H1 (cell line): ENCODE measurements around the gene HIBADH. TPM values are rescaled to one million over a fixed set of nuclear protein-coding genes. Genes with fewer than 3 reads are reported as not detected.

Experiments
- CTCF ChIA-PET: fragments of 300-600 bp; sonication (Branson Sonifier 250); formaldehyde crosslinking; loops from one replicate; lab custom pipeline; 2021; ENCODE audit not compliant: partially characterized antibody; lab: Charles Lee
- POLR2A ChIA-PET: fragments of 300-600 bp; sonication (Branson Sonifier 250); formaldehyde crosslinking; loops from one replicate; lab custom pipeline; 2021; ENCODE audit warnings: inconsistent platforms; ENCODE audit not compliant: partially characterized antibody; lab: Charles Lee
- DNase-seq, 2 experiments: peaks; one replicate each; pipeline versions ENCODE4 v3.0.0 to v3.0.0-alpha.2; 2010 to 2022; ENCODE audit warnings: low spot score in 2 of 2, low read depth in 1 of 2, mixed read lengths in 1 of 2
- FAIRE-seq: peaks from 2 replicates; lab custom pipeline; 2011; peaks lifted over from hg19 to GRCh38; lab: Jason Lieb, UNC
- H2AFZ ChIP-seq: 2 replicates; pipeline ENCODE4 v1.8.1; 2012; ENCODE audit warnings: low read length, inconsistent platforms
- H2AK5ac ChIP-seq: 2 replicates; pipeline ENCODE4 v1.6.1; 2013; ENCODE audit warnings: low read depth, low read length
- H2BK120ac ChIP-seq: replicated peaks from 2 replicates; pipeline ENCODE3; 2013; ENCODE audit warnings: low read depth, low read length, inconsistent platforms
- H2BK12ac ChIP-seq: 2 replicates; pipeline ENCODE4 v1.6.1; 2013; ENCODE audit warnings: low read depth, low read length
- H2BK15ac ChIP-seq: 2 replicates; pipeline ENCODE4 v1.6.1; 2013; ENCODE audit warnings: low read length
- H2BK20ac ChIP-seq: 2 replicates; pipeline ENCODE4 v1.6.1; 2013; ENCODE audit warnings: low read length
- H2BK5ac ChIP-seq: 2 replicates; pipeline ENCODE4 v1.6.1; 2013; ENCODE audit warnings: low read depth, low read length
- H3K14ac ChIP-seq: 2 replicates; pipeline ENCODE4 v1.6.1; 2013; ENCODE audit warnings: inconsistent platforms; ENCODE audit not compliant: insufficient read length
- H3K18ac ChIP-seq: 2 replicates; pipeline ENCODE4 v1.6.1; 2013; ENCODE audit warnings: low read length; ENCODE audit errors: extremely low read depth
- H3K23ac ChIP-seq: 2 replicates; pipeline ENCODE4 v1.6.1; 2013; ENCODE audit warnings: inconsistent platforms; ENCODE audit not compliant: insufficient read length
- H3K23me2 ChIP-seq: 2 replicates; pipeline ENCODE4 v1.6.1; 2013; ENCODE audit warnings: low read depth, low read length
- H3K27ac ChIP-seq: 2 replicates; pipeline ENCODE4 v1.6.1; 2011; ENCODE audit warnings: low read depth, low read length, inconsistent platforms
- H3K27me3 ChIP-seq, 4 experiments: replicated peaks in 1 of 4; 1 replicate in 1 of 4; 2 replicates in 3 of 4; pipeline versions ENCODE4 v1.6.1 to v1.8.1; 2011 to 2013; ENCODE audit warnings: low read length in 3 of 4, mild to moderate bottlenecking in 3 of 4, inconsistent platforms in 2 of 4, mixed read lengths in 2 of 4, moderate library complexity in 1 of 4; ENCODE audit not compliant: control insufficient read depth in 3 of 4, insufficient read depth in 3 of 4; ENCODE audit errors: extremely low read depth in 1 of 4
- H3K36me3 ChIP-seq, 4 experiments: 2 replicates each; pipeline versions ENCODE4 v1.6.1 to v1.8.1; 2011 to 2013; ENCODE audit warnings: mild to moderate bottlenecking in 4 of 4, low read length in 3 of 4, moderate library complexity in 2 of 4, control low read depth in 1 of 4, inconsistent platforms in 1 of 4; ENCODE audit not compliant: insufficient read depth in 4 of 4, control insufficient read depth in 2 of 4
- H3K4ac ChIP-seq: replicated peaks from 2 replicates; pipeline ENCODE3; 2013; ENCODE audit warnings: low read length, low read depth, mixed read lengths, inconsistent platforms; ENCODE audit not compliant: insufficient read length
- H3K4me1 ChIP-seq, 4 experiments: replicated peaks in 1 of 4; 1 replicate in 1 of 4; 2 replicates in 3 of 4; pipeline versions ENCODE4 v1.6.1 to v1.8.1; 2011 to 2013; ENCODE audit warnings: low read length in 3 of 4, inconsistent platforms in 2 of 4, mixed read lengths in 1 of 4; ENCODE audit not compliant: insufficient read depth in 4 of 4, control insufficient read depth in 3 of 4
- H3K4me2 ChIP-seq, 2 experiments: 2 replicates each; pipeline versions ENCODE4 v1.6.1 to v1.8.1; 2011 to 2013; ENCODE audit warnings: low read depth in 2 of 2, low read length in 2 of 2, control low read depth in 1 of 2, inconsistent platforms in 1 of 2, mild to moderate bottlenecking in 1 of 2; ENCODE audit not compliant: insufficient read depth in 1 of 2
- H3K4me3 ChIP-seq, 4 experiments: fragments of 200-600, 300-600 bp in 1 of 4; sonication (generic), shearing (Covaris generic), sonication (Bioruptor Twin) in 1 of 4; 2 replicates each; pipeline versions ENCODE4 v1.5.1 to v1.8.1; 2011 to 2016; ENCODE audit warnings: low read length in 4 of 4, low read depth in 3 of 4, control low read depth in 2 of 4, inconsistent platforms in 2 of 4, mild to moderate bottlenecking in 2 of 4, mixed read lengths in 1 of 4, moderate library complexity in 1 of 4; ENCODE audit not compliant: insufficient read depth in 2 of 4; ENCODE audit errors: extremely low read depth in 1 of 4
- H3K56ac ChIP-seq: replicated peaks from 2 replicates; pipeline ENCODE3; 2013; ENCODE audit warnings: low read depth, mild to moderate bottlenecking, mixed read lengths, low read length, inconsistent platforms; ENCODE audit not compliant: insufficient read length
- H3K79me1 ChIP-seq: 2 replicates; pipeline ENCODE4 v1.6.1; 2013; ENCODE audit warnings: low read depth, low read length, control low read depth
- H3K79me2 ChIP-seq, 2 experiments: 2 replicates each; pipeline versions ENCODE4 v1.6.1 to v1.8.1; 2012 to 2013; ENCODE audit warnings: low read length in 2 of 2, mild to moderate bottlenecking in 2 of 2, inconsistent platforms in 1 of 2; ENCODE audit not compliant: insufficient read depth in 2 of 2, control insufficient read depth in 1 of 2
- H3K9ac ChIP-seq, 4 experiments: replicated peaks in 1 of 4; 1 replicate in 1 of 4; 2 replicates in 3 of 4; pipeline versions ENCODE4 v1.6.1 to v1.8.1; 2011 to 2013; ENCODE audit warnings: low read depth in 3 of 4, low read length in 3 of 4, control low read depth in 2 of 4, mild to moderate bottlenecking in 2 of 4, moderate library complexity in 2 of 4, inconsistent platforms in 1 of 4; ENCODE audit errors: extremely low read depth in 1 of 4
- H3K9me3 ChIP-seq, 2 experiments: 2 replicates each; pipeline versions ENCODE4 v1.6.1 to v1.8.1; 2012 to 2013; ENCODE audit warnings: mild to moderate bottlenecking in 2 of 2, moderate library complexity in 2 of 2, control low read depth in 1 of 2, inconsistent platforms in 1 of 2, low read depth in 1 of 2, low read length in 1 of 2, mixed read lengths in 1 of 2; ENCODE audit not compliant: insufficient read depth in 2 of 2
- H4K20me1 ChIP-seq, 2 experiments: replicated peaks in 1 of 2; 2 replicates each; pipeline versions ENCODE3 to v1.8.1; 2011 to 2013; ENCODE audit warnings: inconsistent platforms in 2 of 2, low read length in 2 of 2, mild to moderate bottlenecking in 1 of 2; ENCODE audit not compliant: insufficient read depth in 2 of 2, control insufficient read depth in 1 of 2
- H4K5ac ChIP-seq: 2 replicates; pipeline ENCODE4 v1.6.1; 2013; ENCODE audit warnings: low read length, low read depth, mixed read lengths, inconsistent platforms; ENCODE audit not compliant: insufficient read length
- H4K8ac ChIP-seq: 2 replicates; pipeline ENCODE4 v1.8.0; 2013; ENCODE audit warnings: mild to moderate bottlenecking, moderate library complexity, low read length, inconsistent platforms; ENCODE audit not compliant: insufficient read depth; ENCODE audit errors: extremely low read depth
- H4K91ac ChIP-seq: replicated peaks from 2 replicates; pipeline ENCODE3; 2013; ENCODE audit warnings: low read length, mixed read lengths, inconsistent platforms; ENCODE audit not compliant: insufficient read length
- ASH2L ChIP-seq: fragments of 200-600, 300-600 bp; sonication (generic); IDR thresholded peaks from one replicate; pipeline ENCODE4 v1.7.1; 2017; ENCODE audit warnings: low read length
- CEBPB ChIP-seq: IDR thresholded peaks from 2 replicates; pipeline ENCODE4 v1.6.1; 2012; ENCODE audit warnings: low read depth, low read length
- CTBP2 ChIP-seq: IDR thresholded peaks from 2 replicates; pipeline ENCODE4 v1.7.0; 2011; ENCODE audit warnings: borderline replicate concordance, mild to moderate bottlenecking, moderate library complexity, mixed read lengths, low read length; ENCODE audit not compliant: insufficient read depth, insufficient read length
- EGR1 ChIP-seq: IDR thresholded peaks from 2 replicates; pipeline ENCODE4 v1.6.1; 2011; ENCODE audit warnings: low read depth, low read length, borderline replicate concordance
- EP300 ChIP-seq, 2 experiments: IDR thresholded peaks; 1 replicate in 1 of 2; 2 replicates in 1 of 2; pipeline ENCODE4 v1.6.1; 2011 to 2012; ENCODE audit warnings: low read depth in 2 of 2, low read length in 2 of 2, mild to moderate bottlenecking in 2 of 2, borderline replicate concordance in 1 of 2, inconsistent platforms in 1 of 2, moderate library complexity in 1 of 2
- EZH2 ChIP-seq: fragments of 200-600 bp; sonication (generic); IDR thresholded peaks from 2 replicates; pipeline ENCODE4 v1.7.1; 2012; ENCODE audit warnings: low read depth, mild to moderate bottlenecking, moderate library complexity, low read length, inconsistent platforms; ENCODE audit not compliant: severe bottlenecking
- GABPA ChIP-seq: IDR thresholded peaks from 2 replicates; pipeline ENCODE4 v1.6.1; 2011; ENCODE audit warnings: mild to moderate bottlenecking, low read length, moderate library complexity, borderline replicate concordance; ENCODE audit not compliant: insufficient read depth
- HDAC2 ChIP-seq, 2 experiments: fragments of 300-600 bp in 1 of 2; sonication (generic) in 1 of 2; IDR thresholded peaks; 2 replicates each; pipeline ENCODE4 v1.6.1; 2011 to 2012; ENCODE audit warnings: low read depth in 2 of 2, low read length in 2 of 2, mild to moderate bottlenecking in 2 of 2, moderate library complexity in 2 of 2, borderline replicate concordance in 1 of 2, inconsistent platforms in 1 of 2
- RXRA ChIP-seq: IDR thresholded peaks from 2 replicates; pipeline ENCODE4 v1.6.1; 2011; ENCODE audit warnings: low read depth, mild to moderate bottlenecking, low read length, moderate library complexity; ENCODE audit not compliant: insufficient read depth
- SP2 ChIP-seq: IDR thresholded peaks from 2 replicates; pipeline ENCODE4 v1.6.1; 2012; ENCODE audit warnings: mild to moderate bottlenecking, low read length, inconsistent platforms
- TBP ChIP-seq: IDR thresholded peaks from 2 replicates; pipeline ENCODE4 v1.6.1; 2011; ENCODE audit warnings: low read depth, low read length, improper control_type of control experiment
- TCF12 ChIP-seq: IDR thresholded peaks from 2 replicates; pipeline ENCODE4 v1.6.1; 2011; ENCODE audit warnings: low read depth, mild to moderate bottlenecking, low read length
- whole genome bisulfite sequencing, 2 experiments: shearing (Covaris generic) in 1 of 2; methylation state at CpG; one replicate each; pipeline versions ENCODE4 v1.1.6 to v1.1.7; 2013 to 2015; ENCODE audit warnings: low lambda C conversion rate in 2 of 2, mixed read lengths in 2 of 2, inconsistent platforms in 1 of 2, low coverage in 1 of 2, missing lambda C conversion rate in 1 of 2; ENCODE audit not compliant: insufficient replicate concordance in 2 of 2, insufficient coverage in 1 of 2, insufficient read length in 1 of 2; ENCODE audit errors: extremely low coverage in 1 of 2, missing lambda C conversion rate in 1 of 2; 5-methylcytosine and 5-hydroxymethylcytosine counted together
- polyA plus RNA-seq, 7 experiments: library from polyadenylated mRNA; depleted of rRNA in 3 of 7; stranded (reverse) in 5 of 7; unstranded in 2 of 7; fragments of >200 nt in 5 of 7; fragments of 200-250 nt in 2 of 7; gene quantifications; 1 replicate in 5 of 7; 2 replicates in 1 of 7; 4 replicates in 1 of 7; pipeline versions ENCODE4 v1.2.1 to v1.2.3, GENCODE V29; 2011 to 2013; ENCODE audit warnings: missing spikeins in 2 of 7, mixed read lengths in 2 of 7
- total RNA-seq: library from RNA; stranded (reverse); fragmentation: NEBNext Ultra II Directional; extraction: Animal tissue kit (Norgen Biotek cat#: 25700); gene quantifications from 2 replicates; pipeline ENCODE4 v1.2.1, GENCODE V29; 2021

HIBADH gene
- total and polyA plus RNA-seq, 2 of the 8 experiments (the other 6 are each of a cell fraction or from before 2014, with no cell fraction given), result 30.1 to 39.5 TPM

DNA sequence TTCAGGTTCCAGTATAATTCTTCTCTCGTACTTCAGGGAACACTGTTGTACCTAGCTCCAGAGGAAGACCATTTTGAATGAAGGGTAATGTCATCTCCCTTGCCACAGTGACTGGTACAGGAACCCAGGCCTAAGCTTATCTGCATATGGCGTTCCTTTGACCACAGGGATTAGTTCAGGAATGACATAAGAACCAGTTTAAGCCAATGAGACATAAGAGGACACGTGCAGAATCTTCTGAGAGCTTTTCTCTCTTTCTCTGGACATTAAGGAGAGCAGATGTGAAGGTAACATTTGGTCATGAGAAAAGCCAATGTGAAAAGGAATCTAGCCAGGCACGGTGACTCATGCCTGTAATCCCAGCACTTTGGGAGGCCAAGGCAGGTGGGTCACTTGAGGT, 21.8 kb upstream of the HIBADH start:
- H2AK5ac ChIP-seq, result no peak overlapping the region
- no peak overlapping the region for H4K5ac ChIP-seq
- no peaks in the 10 kb centered on the region for H3K36me3 ChIP-seq
- H3K4me1 ChIP-seq, result no peaks in the 10 kb centered on the region
- H3K4me2 ChIP-seq, result no peak overlapping the region
- DNase-seq (no peak), FAIRE-seq (no peak)
- no peak overlapping the region for H3K18ac ChIP-seq
- no peak overlapping the region for H2BK5ac ChIP-seq
- H2BK20ac ChIP-seq, result no peak overlapping the region
- no peak overlapping the region for H3K27ac ChIP-seq
- WGBS, 2 experiments, result 96% methylated on average over 4 of the region's 4 CpGs; no CpG with 5 or more reads in 1 of the 2 experiments
- ChIA-PET POLR2A (no interaction called here), CTCF (interaction anchor here (1.2 to 1.9 kb wide), 3 partner anchors 41 to 336 kb away, joined by 4 to 5 read pairs (median 5); no protein-coding TSS in a partner anchor)
- no peaks in the 10 kb centered on the region for H4K20me1 ChIP-seq
- no peaks in the 10 kb centered on the region for H3K27me3 ChIP-seq
- H2AFZ ChIP-seq, result no peak overlapping the region
- TF ChIP-seq EP300 (IDR thresholded peaks at IDR 0.05; ENCODE audit: borderline replicate concordance in 1 of 2, low read depth in 2 of 2, low read length in 2 of 2), result no peak
- no peak for TF ChIP-seq RXRA
- no peak for TF ChIP-seq EGR1
- TF ChIP-seq ASH2L, result no peak
- no peak for TF ChIP-seq TCF12
- no peak for TF ChIP-seq CTBP2
- TF ChIP-seq HDAC2 (IDR thresholded peaks at IDR 0.05; ENCODE audit: borderline replicate concordance in 1 of 2, low read depth in 2 of 2, low read length in 2 of 2), result no peak
- no peak for TF ChIP-seq EZH2
- no peak for TF ChIP-seq GABPA
- no peak for TF ChIP-seq SP2
- TF ChIP-seq CEBPB, result no peak
- TF ChIP-seq TBP, result no peak
- H2BK12ac ChIP-seq, result no peak overlapping the region
- no peak overlapping the region for H3K4me3 ChIP-seq
- H4K91ac ChIP-seq, result no peak overlapping the region
- no peaks in the 10 kb centered on the region for H3K9me3 ChIP-seq
- H4K8ac ChIP-seq, result no peak overlapping the region
- no peak overlapping the region for H3K23ac ChIP-seq
- no peak overlapping the region for H3K56ac ChIP-seq
- no peaks in the 10 kb centered on the region for H3K23me2 ChIP-seq
- H2BK15ac ChIP-seq, result no peak overlapping the region
- H3K79me1 ChIP-seq, result no peaks in the 10 kb centered on the region
- H3K9ac ChIP-seq, result no peak overlapping the region
- H2BK120ac ChIP-seq, result no peak overlapping the region
- H3K79me2 ChIP-seq, result no peaks in the 10 kb centered on the region
- H3K4ac ChIP-seq, result no peak overlapping the region
- no peak overlapping the region for H3K14ac ChIP-seq
